Skeletal muscle cell (primary cell): ENCODE data around the gene ATP13A1.
A peak's percentile ranks its signal among the peaks of the same experiment; 100 is the strongest.

Experiments used
- DNase-seq: peaks from one replicate; pipeline ENCODE4 v3.0.0-alpha.2; 2010; ENCODE audit warnings: low read depth
- H3K4me3 ChIP-seq: 2 replicates; pipeline ENCODE4 v1.5.1; 2011; ENCODE audit warnings: low read depth, mild to moderate bottlenecking, control low read depth, low read length, moderate library complexity

ATP13A1 gene

DNA sequence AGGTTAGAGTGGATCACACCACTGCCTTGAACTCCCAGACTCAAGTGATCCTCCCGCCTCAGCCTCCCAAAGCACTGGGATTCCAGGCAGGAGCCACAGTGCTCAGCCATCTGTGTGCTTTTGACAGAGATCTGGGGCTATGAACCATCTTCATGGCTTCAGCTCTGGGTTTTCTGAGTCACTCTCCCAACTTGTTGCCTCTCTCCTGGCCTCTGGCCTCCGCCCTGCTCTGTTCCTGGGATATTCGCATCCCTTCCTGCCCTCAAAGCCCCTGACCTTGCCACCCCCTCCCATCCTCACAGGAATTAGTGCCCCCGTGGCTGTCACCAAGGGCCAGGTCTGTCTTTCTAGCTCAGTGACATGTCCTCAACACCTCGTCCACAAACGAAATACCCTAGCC is 14.3 kb downstream of the ATP13A1 start:
- no peak overlapping the region for H3K4me3 ChIP-seq
- no peak for DNase-seq

DNA sequence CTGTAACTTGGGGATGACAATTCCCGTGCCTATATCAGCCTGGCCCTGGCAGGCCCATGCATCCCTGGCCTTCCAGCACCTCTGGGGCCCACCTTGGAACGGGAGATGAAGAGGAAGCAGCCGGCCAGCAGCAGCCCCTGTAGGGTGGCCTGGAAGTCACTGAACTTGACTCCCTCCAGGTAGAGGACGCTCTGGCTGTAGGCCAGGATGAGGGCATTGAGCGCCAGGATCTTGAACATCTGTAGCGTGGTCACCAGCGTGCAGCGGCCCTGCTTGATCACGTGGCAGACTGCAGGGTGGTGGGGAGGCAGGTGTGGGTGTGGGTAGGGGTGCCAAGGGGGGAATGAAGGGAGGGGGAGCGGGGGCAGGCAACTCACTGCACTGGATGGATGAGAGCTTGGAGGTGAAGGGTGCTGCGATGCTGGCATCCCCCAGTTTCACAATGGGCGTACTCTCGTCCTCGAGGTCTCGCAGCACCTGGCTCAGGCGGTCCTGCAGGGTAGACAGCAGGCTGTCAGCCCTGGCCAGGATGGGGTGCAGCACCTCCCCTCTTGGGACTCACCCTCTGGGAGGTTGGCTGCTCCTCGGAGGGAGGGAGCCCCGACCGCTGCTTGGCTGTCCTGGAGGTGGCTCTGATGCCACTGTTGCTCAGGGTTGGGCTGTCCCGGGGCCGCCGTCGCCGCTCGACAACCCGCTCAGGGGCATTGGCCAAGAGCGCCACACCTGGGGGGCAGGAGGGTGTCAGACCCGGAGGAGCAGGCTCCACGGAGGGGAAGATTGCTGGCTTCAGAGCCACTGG is 16.2 kb downstream of the ATP13A1 start:
- no peak for DNase-seq
- no peak overlapping the region for H3K4me3 ChIP-seq

- H3K4me3 ChIP-seq, result no peak overlapping the region
- no peak for DNase-seq
These were observed 18.1 kb downstream of the ATP13A1 start for GRCh38 chr19:19645233-19645870.

DNA sequence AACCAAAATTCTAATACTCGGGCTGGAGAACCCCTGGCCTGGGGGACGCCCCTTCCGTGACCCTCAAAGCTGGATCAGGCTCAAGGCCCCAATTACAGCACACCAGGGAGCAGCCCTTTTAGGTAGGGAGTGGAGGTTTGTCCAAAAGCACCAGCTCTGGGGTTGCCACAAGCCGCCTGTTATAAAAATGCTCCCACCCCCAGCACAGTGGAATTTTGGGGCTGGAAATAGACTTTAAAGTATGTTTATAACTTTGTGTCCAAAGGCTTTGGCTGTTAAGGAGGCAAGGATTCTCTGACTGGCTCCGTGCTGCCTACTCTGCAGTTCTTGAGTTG is 19.5 kb downstream of the ATP13A1 start:
- H3K4me3 ChIP-seq, result peak overlapping the region; percentile 92
- DNase-seq, result no peak

DNA sequence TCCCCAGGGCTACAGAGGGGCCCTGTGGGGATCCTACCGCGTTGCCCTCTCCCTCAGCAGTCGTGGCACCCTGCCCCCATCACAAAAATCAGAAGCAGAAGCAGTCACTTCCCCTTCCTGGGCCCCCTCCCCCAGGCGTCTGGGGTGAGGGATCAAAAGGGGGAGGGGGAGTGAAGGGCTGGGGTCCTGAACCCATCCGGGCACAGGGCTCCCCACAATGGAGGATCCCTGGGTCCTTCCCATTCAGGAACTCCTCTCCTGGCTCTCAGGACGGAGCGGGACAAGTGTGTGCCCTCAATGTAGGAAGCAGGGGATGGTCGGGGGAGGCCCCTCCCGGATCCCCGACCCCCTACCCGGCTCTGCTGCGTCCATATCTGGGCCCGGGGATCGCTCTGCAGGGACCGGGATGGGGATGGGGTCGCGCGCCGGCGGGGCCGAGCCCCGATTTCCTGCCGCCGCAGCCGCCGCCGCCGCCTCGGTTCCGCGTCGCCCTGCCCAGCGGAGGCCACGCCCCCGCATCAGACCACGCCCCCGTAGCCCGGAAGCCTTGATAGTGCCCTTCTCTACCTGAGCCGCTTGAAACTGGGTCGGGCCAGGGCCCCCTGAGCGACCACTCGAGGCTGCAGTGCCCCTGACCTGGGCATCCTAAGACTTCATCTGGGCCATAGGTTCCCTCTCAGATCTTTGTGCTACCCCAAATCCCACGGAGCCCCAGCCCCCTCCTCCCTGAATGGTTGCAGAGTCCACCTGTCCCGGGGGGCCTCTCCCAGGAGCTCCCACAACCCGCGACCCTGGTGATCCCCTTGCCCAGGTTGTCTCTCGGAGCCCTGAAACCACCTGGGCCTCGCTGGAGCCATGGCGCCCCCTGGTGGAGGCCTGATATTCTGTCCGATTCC is 20.1 kb downstream of the ATP13A1 start, which contains the start of gene GMIP:
GMIP (minus strand) TSS at position 500 of the 896 bp plus-strand sequence; CDS start at position 372, 128 bp downstream.
- H3K4me3 ChIP-seq, result peak within 1 kb of the TSS; percentile 92
- no peak for DNase-seq

- peak overlapping the region; percentile 92 for H3K4me3 ChIP-seq
- DNase-seq, result no peak
These were observed 20.8 kb downstream of the ATP13A1 start for GRCh38 chr19:19642506-19643157.

DNA sequence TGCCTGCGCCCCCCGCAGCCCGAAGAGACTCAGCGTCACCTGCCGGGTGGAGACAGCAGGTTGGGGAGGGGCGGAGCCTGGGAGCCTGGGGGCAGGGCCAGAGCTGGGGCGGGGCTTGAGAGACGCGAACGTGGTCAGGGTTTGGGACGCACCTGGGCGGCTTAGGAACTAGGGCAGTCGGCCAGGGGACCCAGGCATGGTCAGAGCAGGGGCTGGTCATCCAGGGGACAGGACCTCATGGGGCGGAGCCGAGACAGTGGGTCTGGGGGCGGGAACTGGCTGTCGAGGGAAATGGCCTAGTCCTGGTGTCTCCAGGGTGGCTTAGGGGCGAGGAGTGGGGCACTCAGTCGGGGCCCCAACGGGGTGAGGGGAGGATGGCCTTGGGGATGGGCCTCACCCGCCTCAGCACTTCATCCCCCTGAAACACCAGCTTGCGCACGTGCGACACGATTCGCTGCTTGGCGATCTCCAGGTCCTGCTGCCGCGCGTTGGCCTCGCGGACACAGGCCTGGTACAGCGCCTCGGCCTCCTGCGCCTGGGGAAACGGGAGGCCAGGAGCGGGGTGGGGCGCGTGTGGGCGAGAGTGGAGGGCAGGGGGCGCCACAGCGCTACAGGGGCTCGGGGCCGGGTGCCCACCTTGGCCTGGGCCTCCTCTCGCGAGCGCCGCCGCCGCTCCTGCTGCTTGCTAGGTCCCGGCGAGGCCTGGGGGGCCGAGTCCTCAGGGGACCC is 25.8 kb downstream of the ATP13A1 start:
- H3K4me3 ChIP-seq, result no peak overlapping the region
- DNase-seq, result no peak

GRCh38 chr19:19637186-19637522 is 26.3 kb downstream of the ATP13A1 start:
- DNase-seq, result no peak
- no peak overlapping the region for H3K4me3 ChIP-seq

DNA sequence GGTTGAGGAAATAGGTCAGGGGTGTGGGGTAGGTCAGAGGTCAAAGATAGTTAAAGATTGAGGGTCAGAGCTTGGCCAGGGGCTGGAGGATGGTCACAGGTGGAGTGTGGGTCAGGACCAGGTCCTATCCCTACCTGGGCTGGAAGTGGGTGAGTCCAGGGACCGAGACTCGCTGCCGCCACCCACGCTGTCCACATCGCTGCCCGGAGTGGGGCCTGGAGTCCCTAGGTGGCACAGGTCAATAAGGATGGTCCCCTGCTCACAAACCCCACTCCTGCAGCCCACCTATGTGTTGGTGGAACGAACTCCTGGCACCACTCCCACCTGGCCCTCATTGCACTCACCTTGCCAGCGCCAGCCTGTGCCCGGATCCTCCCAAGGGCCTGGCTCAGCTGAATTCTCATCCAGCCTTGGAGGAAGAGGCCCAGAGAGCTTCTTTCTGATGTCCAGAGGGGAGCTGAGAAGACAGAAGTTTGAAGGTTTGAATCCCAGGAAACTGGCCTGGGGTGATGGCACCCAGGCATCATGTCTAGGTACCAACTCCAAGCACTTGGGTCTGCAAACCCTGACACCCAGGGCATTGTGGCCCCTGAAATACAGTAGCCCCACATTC is 26.8 kb downstream of the ATP13A1 start:
- DNase-seq, result no peak
- H3K4me3 ChIP-seq, result no peak overlapping the region

- H3K4me3 ChIP-seq, result no peak overlapping the region
- no peak for DNase-seq
These were observed 28.2 kb downstream of the ATP13A1 start for GRCh38 chr19:19635313-19635702.

DNA sequence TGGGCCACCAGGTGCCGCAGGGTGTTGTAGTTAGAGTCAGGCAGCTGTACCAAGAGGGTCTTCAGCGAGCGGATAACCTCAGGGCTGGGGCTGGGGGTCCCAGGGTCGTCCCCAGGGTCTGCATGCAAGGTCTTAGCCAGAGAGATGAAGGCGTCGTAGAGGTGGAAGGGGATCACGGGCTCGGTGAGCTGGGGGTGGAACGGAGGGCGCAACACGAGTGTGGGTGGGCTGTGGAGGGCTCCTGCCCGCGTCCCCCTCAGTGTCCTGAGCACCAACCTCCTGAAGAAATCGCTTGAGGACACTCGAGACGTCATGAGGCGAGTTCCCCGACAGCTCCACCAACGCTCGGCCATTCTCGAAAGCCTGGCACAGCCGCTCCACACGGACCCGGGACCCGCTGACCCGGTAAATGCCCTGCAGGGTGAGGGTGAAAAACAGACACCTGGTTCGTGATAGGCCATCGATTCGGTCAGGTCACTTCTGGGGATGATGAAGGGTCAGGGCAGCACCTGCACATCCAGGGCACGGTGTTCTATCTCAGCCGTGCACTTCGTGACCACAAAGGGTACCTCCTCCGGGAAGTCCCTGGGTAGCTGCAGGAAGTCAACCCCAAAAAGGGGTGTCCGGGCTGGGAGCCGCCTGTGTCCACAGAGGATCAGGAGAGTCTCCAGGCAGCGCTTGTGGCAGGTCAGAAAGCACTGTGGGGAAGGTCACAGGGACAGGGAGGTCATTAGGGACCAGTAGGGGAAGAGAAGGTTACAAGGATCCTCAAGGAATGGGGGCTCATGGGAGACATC is 28.8 kb downstream of the ATP13A1 start:
- no peak overlapping the region for H3K4me3 ChIP-seq
- DNase-seq, result no peak

GRCh38 chr19:19633711-19634515 is 29.6 kb downstream of the ATP13A1 start:
- no peak for DNase-seq

DNA sequence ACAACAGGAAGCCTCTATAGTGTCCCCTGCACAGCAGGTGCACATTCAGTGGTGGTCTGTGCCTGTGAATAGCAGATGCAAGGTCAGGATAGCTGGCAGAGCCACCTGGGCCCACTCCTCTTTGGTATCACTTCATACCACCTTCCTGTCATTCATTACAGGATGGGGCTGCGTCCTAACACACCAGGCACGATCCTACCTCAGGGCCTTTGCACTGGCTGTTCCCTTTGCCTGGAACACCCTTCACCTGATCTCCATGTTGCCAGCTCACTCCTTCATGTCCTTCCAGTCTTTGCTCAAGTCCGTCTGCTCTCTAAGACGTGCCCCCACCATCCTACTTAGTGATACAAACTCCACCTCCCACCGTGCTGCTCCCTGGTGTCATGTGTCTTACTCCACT is 30.8 kb downstream of the ATP13A1 start:
- no peak for DNase-seq
- H3K4me3 ChIP-seq, result no peak overlapping the region

More at GRCh38 chr19:19633711-19634515, 29.6 kb downstream of the ATP13A1 start:
- no peak overlapping the region for H3K4me3 ChIP-seq

GRCh38 chr19:19631346-19631745 is 32.1 kb downstream of the ATP13A1 start:
- no peak for DNase-seq

DNA sequence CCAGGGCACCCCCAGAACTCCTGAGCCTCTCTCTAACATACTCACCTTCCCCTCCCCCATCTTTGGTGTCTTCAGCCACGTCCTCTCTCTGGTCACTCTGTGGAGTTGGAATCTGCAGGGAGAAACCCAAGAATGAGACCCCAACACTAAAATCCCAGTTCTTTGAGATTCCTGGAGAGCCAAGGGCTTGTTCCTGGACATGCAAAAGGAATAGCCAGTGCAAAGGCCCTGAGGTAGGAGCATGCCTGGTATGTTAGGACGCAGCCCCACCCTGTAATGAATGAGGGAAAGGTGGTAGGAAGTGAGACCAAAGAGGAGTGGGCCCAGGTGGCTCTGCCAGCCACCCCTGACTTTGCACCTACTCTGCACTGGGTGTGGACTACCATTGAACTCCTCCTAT is 33.0 kb downstream of the ATP13A1 start:
- no peak for DNase-seq
- H3K4me3 ChIP-seq, result no peak overlapping the region

More at GRCh38 chr19:19631346-19631745, 32.1 kb downstream of the ATP13A1 start:
- no peak overlapping the region for H3K4me3 ChIP-seq

DNA sequence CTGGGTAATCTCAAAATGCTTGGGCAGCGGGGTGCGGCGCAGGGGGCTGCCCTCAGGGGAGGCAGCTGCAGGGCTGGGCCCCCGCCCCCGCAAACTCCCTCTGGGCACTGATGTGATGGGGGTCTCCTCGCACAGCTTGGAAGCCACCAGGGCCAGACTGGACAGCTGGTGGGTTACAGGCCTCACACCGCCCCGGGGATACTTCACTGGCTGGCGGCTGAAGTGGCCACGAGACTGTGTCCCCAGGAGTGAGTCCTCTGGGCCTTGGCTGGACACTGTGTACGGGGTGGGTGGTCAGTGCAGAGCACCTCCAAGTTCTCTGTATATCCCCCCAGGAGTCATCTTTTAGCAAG is 33.4 kb downstream of the ATP13A1 start:
- H3K4me3 ChIP-seq, result no peak overlapping the region
- no peak for DNase-seq

DNA sequence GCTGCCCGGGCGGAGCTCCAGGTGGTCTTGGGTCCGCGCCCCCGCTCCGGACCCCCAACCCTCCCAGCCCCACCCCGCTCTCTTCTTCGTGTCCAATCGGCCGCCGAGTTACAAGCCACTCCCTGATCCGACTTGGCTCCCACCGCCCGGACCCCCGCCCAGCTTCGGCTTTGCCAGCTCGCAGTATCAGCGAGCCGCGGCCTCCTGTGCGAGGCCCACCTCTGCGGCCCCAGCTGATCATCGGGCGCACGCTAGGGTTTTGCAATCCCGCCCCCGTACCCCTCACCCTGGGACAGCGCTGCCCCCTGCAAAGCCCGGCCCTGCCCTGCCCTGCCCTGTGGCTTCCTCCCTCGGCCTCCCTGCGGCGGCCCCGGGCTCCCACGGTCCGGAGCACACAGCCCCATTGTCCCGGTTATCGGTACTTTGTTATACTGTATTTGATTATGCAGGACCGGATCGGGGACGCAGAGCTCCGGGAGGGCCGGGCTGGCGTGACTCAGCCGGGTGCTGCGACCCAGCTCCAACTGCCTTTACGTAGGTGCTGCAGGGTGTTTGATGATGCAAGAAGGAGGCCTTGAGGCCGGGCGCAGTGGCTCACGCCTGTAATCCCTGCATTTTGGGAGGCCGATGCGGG is 34.9 kb downstream of the ATP13A1 start:
- H3K4me3 ChIP-seq, result peak overlapping the region; percentile 38
- peak; percentile 43 for DNase-seq
